ENCODE results near the gene DPM2. TPM values are rescaled to one million over a fixed set of nuclear protein-coding genes. Genes with fewer than 3 reads are reported as not detected.

Gene DPM2
- total RNA-seq, 1 donor from 2014 or later, result 34.0 TPM

DNA sequence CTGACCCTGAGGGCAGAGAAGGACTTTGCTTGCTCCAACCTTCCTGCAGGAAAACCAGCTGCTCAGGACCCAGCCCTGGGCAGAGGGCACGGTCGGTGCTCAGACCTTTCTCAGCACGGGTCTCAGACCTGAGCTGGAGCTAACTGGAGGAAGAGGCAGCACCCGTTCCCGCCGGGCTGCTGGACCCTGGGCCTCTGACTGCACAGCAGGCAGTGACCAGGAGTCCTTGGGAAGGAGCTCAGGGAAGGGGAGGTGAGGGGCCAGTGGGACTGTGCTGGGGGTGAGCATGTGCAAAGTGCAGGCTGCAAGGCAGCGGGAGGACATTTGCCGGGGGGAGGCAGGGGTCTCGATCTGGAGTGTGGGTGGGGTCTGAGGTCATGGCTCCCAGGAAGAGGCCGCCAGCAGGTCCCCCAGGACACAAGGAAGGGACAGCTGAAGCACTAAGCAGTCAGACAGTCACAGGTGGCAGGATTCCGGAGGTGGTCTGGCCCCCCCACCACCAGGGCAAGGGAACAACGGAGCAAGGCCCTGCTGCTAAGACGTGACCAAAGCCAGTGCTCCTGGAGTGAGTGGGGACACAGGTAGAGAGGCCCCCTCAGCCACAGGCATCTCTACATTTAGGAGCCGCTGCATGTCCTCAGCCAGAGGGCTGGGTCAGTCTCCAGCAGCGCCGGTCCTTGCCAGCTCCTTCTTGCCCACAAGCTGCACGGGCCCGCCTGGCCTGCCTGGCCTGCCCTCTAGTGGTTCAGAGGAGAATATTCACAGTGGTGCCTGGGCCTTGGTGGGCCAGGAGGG lies 4.8 kb upstream of the DPM2 start:
- no peaks in the 10 kb centered on the region for H3K9me3 Mint-ChIP-seq (ENCODE audit: low read depth)
- H3K4me1 Mint-ChIP-seq (ENCODE audit: low read depth), result peaks cover 10% of the 10 kb centered on the region
- H3K4me3 Mint-ChIP-seq (ENCODE audit: low read depth), result no peak overlapping the region
- peaks cover 12% of the 10 kb centered on the region for H3K36me3 Mint-ChIP-seq (ENCODE audit: insufficient read depth)
- no peak overlapping the region for H3K27ac Mint-ChIP-seq
- DNase-seq (ENCODE audit: low spot score, unreplicated experiment), result peak; percentile 49
- TF ChIP-seq, protein P1, sequence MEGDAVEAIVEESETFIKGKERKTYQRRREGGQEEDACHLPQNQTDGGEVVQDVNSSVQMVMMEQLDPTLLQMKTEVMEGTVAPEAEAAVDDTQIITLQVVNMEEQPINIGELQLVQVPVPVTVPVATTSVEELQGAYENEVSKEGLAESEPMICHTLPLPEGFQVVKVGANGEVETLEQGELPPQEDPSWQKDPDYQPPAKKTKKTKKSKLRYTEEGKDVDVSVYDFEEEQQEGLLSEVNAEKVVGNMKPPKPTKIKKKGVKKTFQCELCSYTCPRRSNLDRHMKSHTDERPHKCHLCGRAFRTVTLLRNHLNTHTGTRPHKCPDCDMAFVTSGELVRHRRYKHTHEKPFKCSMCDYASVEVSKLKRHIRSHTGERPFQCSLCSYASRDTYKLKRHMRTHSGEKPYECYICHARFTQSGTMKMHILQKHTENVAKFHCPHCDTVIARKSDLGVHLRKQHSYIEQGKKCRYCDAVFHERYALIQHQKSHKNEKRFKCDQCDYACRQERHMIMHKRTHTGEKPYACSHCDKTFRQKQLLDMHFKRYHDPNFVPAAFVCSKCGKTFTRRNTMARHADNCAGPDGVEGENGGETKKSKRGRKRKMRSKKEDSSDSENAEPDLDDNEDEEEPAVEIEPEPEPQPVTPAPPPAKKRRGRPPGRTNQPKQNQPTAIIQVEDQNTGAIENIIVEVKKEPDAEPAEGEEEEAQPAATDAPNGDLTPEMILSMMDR (IDR thresholded peaks at IDR 0.05; ENCODE audit: unreplicated experiment), result peak; percentile 83
- H3K27me3 Mint-ChIP-seq, result no peaks in the 10 kb centered on the region

DNA sequence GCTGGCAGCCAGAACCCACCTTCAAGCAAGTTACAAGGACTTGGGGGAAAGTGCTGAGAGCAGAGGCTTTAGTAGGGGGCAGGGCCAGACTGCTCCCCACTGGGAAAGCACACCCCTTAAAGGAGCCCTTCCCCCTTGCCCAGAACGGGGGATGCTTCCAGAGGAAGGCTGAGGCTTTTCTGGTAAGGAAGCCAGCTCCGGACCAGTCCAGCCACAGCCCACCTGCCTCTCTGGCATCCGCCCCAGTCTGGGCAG lies 4.2 kb upstream of the DPM2 start:
- Mint-ChIP-seq H3K4me1 (ENCODE audit: low read depth) (peaks cover 15% of the 10 kb centered on the region), H3K27ac (no peak overlapping the region), H3K36me3 (ENCODE audit: insufficient read depth) (peaks cover 12% of the 10 kb centered on the region), H3K4me3 (ENCODE audit: low read depth) (no peak overlapping the region), H3K9me3 (ENCODE audit: low read depth) (no peaks in the 10 kb centered on the region), H3K27me3 (no peaks in the 10 kb centered on the region)
- DNase-seq (ENCODE audit: low spot score, unreplicated experiment), result no peak
- TF ChIP-seq, protein P1 (IDR thresholded peaks at IDR 0.05; ENCODE audit: unreplicated experiment), result no peak

DNA sequence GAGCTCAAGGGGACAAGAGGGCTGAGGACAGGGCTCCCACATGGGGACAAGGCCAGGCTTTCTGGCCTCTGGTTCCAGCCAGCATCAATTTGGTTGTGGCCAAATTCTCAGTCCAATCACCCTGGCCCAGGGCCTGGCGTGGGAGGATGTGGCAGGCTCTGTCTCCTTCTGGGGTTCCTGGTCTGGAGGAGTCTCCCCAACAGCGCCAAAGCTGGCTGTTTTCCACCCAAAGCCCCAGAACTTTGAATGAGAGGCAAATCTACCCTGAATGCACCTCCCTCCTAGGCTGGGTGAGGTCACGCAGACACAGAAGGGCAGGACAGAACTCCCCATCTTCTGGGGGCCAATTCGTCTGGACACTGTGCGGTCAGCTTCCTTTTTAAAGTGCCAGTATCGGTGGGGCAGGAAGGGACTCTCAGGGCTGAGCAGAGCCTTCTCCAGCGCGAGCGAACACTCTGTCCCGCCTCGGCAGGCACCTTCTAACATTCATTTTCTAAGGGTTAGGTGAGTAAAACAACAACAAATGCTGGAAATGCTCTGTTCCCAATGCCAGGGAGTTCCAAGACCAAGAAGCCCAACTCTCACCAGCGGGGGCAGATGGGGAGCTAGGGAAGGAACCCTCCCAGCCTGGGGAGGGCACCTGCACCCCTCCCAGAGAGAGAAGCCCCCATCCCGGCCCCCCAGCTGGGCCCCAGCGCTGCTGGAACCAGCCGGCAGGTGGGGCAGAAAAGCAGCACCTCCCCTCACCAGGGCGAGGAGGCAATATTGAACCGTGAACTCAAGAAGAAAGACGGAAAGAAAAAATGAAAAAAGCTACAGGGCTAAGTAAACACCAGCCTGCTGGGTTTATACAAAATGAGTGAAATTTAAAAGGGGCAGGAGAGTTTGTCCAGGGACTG lies 3.7 kb upstream of the DPM2 start:
- Mint-ChIP-seq H3K4me3 (ENCODE audit: low read depth) (no peak overlapping the region), H3K36me3 (ENCODE audit: insufficient read depth) (peaks cover 12% of the 10 kb centered on the region), H3K27me3 (no peaks in the 10 kb centered on the region), H3K27ac (no peak overlapping the region), H3K9me3 (ENCODE audit: low read depth) (no peaks in the 10 kb centered on the region), H3K4me1 (ENCODE audit: low read depth) (peaks cover 19% of the 10 kb centered on the region)
- TF ChIP-seq, protein P1 (IDR thresholded peaks at IDR 0.05; ENCODE audit: unreplicated experiment), result no peak
- DNase-seq (ENCODE audit: low spot score, unreplicated experiment), result no peak

DNA sequence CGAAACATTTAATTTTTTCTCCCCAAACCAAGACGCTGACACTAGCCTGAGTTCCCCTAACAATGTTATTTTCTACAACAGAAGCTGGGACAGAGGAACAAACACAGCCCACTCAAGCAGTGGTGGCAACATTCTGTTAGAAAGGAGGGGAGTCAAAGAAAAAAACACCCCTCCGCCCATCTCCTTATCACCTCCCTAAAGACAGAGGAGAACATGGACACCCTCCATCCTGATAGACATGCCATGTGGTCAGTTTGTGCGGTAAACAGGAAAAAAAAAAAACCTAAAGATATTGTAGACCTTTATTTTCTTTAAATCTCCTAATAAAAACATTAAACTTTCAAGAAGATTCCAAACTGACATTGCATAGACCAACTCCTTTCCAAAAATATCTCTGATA lies 2.9 kb upstream of the DPM2 start:
- H3K9me3 Mint-ChIP-seq (ENCODE audit: low read depth), result no peaks in the 10 kb centered on the region
- peaks cover 24% of the 10 kb centered on the region for H3K4me1 Mint-ChIP-seq (ENCODE audit: low read depth)

DNA sequence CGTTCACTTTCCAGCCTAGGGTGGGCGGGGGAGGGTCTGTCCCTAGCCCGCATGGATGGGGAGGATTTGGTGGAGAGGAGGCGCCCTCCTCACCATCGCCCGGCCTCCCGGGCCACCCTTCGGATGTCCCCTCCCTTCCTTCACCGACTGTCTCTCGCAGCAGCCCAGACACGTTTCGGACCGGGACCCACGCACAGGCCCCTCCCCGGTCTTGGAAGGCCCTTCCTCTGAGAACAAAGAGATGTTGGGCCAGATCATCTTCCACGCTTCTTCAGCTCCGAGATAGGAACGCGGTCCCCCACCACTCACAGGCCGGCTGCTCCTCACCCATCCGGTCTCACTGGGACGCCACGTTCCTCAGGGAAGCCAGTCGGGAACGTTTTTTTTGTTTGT lies 640 bp upstream of the DPM2 start:
- Mint-ChIP-seq H3K9me3 (ENCODE audit: low read depth) (no peaks in the 10 kb centered on the region), H3K27ac (peak overlapping the region; percentile 71), H3K4me3 (ENCODE audit: low read depth) (peak overlapping the region; percentile 85), H3K27me3 (no peaks in the 10 kb centered on the region), H3K36me3 (ENCODE audit: insufficient read depth) (peaks cover 10% of the 10 kb centered on the region), H3K4me1 (ENCODE audit: low read depth) (peaks cover 24% of the 10 kb centered on the region)
- no peak for DNase-seq (ENCODE audit: low spot score, unreplicated experiment)
- TF ChIP-seq, protein P1 (IDR thresholded peaks at IDR 0.05; ENCODE audit: unreplicated experiment), result no peak

More for the DNA sequence above, 2.9 kb upstream of the DPM2 start:
- Mint-ChIP-seq H3K27me3 (no peaks in the 10 kb centered on the region), H3K27ac (no peak overlapping the region), H3K36me3 (ENCODE audit: insufficient read depth) (peaks cover 12% of the 10 kb centered on the region), H3K4me3 (ENCODE audit: low read depth) (peak overlapping the region; percentile 16)
- TF ChIP-seq, protein P1 (IDR thresholded peaks at IDR 0.05; ENCODE audit: unreplicated experiment), result no peak
- DNase-seq (ENCODE audit: low spot score, unreplicated experiment), result no peak

Measured in progenitor cell of endocrine pancreas (in vitro differentiated cells).